ENCODE results near the gene CCDC57.

The CCDC57 gene

DNA sequence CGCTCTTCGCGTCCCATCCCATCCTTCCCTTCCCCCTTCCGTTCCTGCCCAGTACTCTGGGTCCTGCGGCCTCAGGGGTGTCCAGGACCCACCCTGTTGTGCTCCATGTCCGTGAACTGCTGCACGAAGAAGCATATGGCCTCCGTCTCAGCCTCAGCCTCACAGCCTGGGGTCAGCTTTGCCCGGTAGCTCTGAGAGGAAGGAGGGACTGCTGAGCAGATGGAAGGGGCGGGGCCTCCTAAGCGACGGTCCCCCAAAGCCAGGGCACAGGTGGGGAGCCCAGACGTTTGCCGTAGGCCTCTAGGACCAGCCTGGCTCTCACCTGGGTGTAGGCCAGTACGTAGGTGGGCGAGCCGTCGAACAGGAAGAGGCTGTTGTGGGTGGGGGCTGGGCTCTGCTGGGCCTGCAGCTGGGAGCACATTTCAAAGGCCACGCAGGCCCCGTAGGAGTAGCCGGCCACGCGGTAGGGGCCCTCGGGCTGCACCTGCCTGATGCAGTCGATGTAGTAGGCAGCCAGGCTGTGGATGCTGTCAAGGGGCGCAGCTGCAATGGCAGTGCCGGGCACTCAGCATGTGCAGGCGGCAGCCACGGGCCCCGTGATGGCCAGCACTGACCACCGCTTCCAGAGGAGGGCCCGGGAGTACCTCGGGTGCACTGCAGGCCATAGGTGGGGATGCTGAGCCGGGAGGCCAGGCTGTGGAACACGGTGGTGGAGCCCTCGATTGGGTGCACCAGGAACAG is 132.4 kb downstream of the CCDC57 start:
- DNase-seq (ENCODE audit: low spot score) = no peak

DNA sequence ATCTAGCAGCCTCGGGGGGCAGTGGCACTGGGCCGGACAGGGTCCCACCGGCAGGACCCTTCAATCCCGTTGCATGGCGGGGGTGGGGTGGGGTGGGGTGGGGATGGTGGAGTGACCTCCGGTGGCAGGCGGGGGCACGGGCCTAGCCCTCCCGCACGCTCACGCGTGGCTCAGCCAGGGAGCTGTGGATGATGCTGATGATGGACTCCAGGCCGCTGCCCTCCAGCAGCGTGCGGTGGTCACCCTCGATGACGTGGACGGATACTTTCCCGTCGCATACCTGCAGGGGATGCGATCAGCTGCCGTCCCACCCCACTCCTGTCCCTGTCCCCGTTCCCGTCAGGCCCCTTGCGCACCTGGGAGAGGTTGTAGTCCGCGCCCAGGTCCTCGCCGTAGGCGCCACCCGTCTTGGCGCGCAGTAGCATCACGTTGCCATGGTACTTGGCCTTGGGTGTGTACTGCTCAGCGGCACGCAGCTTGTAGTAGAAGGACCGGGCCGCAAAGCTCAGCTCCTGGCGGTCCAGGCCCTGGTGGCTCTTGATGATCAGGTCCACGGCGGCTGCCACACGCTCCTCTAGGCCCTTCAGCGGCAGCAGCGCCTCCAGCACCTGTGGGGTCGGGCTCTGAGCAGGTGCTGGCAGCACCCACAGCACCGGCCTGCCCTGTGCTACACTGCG is 133.5 kb downstream of the CCDC57 start:
- DNase-seq (ENCODE audit: low spot score) = no peak

- DNase-seq (ENCODE audit: low spot score) = no peak
Observed at GRCh38 chr17:82078433-82078832, 134.2 kb downstream of the CCDC57 start.

GRCh38 chr17:82077617-82078358 is 134.9 kb downstream of the CCDC57 start:
- DNase-seq (ENCODE audit: low spot score) = no peak

DNA sequence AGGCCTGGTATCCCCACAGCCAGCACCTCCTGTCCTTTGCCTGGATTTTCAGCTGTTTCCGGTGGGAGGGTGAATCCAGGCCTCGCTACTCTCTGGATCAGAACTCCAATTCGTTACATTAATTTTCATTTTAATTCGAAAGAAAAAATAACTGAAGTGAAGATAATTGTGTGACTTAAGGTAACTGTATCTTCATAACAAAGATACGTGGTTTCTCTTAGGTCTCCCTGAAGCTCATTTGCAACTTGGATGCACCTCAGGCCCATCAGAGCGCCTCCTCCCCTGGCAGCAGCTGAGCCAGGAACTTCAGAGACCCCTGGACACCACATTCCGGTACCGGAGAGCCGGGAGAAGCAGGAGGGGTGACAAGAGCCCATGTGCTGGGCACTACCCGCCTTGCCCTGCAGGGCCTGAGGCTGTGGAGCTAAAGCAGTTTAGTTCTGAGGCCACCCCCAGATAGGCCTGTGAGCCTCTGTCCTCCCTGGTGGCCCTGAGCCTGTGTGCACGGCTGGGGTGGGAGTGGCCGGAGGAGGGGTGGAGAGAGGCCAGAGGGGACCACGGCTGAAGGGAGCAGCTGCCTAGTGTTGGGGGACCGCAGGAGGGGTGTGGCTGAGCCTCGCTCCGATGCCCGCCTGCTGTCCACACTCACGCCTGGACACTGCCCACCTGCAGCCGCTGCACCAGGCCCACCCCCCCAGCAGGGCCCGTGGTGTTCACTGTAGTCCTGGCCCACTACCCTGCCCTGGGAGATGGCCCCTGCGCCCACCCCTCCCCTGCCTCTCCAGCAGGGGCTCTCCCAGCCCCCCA is 135.7 kb downstream of the CCDC57 start:
- no peak for DNase-seq (ENCODE audit: low spot score)

- DNase-seq (ENCODE audit: low spot score) = no peak
Observed at GRCh38 chr17:82076018-82076784, 136.4 kb downstream of the CCDC57 start.

DNA sequence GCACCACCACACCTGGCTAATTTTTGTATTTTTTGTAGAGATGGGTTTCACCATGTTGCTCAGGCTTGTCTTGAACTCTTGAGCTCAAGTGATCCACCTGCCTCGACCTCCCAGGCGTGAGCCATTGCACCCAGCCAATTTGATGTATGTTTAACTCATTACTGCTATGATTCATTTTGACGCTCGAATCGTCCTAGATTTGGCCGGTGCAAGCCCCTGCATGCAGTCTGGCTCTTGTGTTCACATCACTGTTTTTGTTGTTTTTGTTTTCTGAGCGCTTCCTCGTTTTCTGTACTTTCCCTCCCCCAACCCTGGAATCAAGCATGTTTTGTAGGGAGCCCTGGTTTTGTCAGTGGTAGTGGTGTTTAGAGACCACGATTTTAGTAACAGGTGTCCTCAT is 139.2 kb downstream of the CCDC57 start:
- DNase-seq (ENCODE audit: low spot score) = no peak

DNA sequence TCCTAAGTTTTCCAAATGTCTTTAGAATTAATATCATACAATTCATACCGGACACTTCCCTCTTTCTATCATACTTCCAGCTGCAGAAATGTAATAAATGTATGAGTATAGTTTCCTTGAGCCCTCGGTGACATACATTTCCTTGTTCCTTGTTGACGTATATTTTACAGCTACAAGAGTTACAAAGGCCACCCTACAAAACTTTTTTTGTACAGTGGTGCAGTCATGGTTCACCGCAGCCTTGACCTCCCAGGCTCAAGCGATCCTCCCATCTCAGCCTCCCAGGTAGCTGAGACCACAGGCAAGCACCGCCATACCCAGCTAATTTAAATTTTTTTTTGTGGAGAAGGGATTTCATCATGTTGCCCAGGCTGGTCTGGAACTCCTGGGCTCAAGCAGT is 139.8 kb downstream of the CCDC57 start:
- DNase-seq (ENCODE audit: low spot score) = no peak

DNA sequence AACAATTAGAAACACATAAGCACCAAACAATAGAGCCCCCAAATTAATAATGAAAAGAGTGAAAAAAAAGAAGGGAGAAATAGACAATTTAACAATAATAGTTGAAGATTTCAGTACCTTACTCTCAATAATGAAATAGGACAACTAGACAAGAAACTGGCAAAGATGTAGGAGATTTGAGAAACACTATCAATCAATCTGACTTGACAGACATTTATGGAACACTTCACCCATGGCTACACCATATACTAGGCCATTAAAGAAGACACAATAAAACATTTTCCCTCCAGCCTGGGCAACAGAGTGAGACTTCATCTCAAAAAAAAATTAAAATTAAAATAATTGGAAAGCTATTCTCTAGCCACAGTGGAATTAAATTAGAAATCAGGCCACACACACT is 142.0 kb downstream of the CCDC57 start:
- no peak for DNase-seq (ENCODE audit: low spot score)

DNA sequence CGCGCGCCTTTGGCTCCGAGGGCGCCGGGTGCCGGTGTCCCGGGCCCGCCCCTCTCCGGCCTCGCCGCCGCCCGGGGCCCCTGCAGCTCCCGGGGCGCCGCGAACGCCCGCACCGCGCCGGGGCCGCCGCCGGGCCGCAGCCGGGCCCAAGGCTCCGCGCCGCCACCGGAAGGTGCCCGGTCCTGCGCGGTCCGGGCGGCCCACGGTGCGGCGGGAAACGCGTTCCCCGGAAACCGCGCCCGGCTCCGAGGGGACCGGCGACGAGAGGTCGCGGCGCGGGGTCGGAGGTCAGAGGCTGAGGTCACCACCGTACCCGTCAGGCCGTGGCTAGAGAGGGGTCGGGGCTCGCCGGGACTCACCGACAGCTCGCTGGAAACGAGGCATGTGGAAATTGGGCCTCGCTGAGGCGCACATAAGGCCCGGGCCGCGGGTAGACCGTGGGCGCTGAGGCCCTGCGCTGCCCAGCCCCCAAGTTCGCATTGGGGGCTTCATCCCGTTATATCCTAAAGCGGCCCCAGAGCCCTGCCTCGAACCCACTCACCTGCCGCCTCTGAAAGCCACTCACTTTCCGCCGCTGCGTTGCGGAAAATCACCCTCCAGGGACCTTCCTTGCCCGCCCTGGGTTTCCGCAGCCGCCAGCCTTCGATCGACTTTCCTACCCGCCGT is 146.9 kb downstream of the CCDC57 start, which contains the start of gene DUS1L:
DUS1L (minus strand) TSS at position 167 of the 666 bp plus-strand sequence. CDS start 745 bp downstream, outside the sequence.
- peak; percentile 94 for DNase-seq (ENCODE audit: low spot score)

GRCh38 chr17:82065193-82065637 is 147.4 kb downstream of the CCDC57 start:
- DNase-seq (ENCODE audit: low spot score) = peak; percentile 27

DNA sequence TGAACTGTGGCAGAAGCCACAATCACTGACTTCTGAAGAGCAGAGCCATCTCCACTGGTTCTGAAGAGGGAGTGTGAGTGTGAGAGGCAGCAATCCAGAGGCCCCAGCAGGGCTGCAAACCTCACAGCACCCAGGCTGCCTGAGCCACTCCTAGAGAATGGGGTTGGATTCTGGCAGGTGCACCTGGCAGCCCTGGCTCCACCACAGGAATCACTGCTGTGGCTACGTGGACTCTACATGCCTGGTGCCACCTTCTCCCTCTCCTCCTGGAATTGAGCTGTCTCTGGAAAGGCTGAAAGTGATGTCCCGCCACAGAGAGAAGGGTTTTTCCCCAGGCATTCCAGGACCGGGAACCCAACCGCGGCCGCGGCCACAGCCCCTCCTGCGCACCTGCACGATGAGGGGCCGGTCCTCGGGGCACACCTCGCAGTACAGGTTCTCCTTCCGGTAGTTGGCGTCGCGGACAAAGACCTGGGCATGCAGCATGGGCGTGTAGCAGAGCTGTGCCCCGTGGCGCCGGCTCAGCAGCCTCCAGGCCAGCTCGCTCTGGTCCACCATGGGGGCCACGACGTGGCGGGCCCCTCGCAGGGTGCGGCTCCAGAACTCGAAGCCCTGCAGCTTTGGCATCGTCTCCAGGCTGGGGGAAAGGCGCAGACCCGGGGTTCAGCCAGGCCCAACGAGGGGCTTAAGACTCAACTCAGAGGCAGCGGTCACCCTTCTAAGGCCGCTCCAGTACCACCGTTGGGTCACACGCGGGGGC is 148.0 kb downstream of the CCDC57 start:
- DNase-seq (ENCODE audit: low spot score) = no peak

DNA sequence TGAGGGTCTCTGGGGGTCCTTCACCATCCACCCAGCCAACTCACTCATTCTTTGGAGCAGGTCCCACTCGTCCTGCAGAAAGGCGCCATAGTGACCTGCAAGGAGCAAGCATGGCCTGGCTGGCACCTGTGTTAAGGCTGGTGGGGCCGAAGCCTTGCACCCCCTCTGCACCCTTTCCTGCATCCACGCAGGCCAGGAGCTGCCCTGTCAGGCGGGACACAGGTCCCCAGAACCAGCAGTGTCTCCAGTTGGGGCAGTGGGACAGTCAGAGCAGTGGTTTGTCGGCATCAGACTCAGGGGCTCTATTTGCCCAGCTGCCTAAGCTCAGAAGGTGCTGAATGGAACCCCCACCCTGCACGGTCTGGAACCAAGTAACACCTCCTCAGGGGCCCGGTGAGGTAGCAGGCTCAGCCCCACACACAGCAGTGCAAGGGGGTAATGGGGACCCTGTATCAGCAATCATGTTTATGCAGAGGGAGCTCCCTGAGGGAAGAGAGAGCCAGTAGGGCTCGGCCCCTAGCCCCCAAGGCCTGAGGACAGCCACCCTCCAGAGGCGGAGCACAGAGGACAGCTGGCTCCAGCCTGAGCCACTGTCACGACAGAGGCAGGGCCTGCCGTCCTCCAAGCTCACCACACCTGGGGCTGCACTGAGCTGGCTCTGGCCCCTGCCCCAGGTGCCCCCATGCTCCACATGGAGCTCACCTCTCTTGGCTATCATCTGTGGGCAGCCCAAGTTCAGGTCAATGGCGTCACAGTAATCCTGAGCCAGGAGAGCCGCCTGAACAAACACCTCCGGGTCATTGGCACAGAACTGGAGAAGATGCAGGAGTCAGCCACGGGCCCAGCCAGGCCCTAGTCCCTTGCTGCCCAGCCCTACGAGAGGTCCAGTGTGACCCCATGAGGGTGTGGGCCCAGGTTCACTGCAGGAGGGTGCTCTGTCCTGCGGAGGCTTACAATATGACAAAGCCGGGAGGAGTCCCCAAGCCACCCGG is 148.9 kb downstream of the CCDC57 start:
- DNase-seq (ENCODE audit: low spot score) = no peak

DNA sequence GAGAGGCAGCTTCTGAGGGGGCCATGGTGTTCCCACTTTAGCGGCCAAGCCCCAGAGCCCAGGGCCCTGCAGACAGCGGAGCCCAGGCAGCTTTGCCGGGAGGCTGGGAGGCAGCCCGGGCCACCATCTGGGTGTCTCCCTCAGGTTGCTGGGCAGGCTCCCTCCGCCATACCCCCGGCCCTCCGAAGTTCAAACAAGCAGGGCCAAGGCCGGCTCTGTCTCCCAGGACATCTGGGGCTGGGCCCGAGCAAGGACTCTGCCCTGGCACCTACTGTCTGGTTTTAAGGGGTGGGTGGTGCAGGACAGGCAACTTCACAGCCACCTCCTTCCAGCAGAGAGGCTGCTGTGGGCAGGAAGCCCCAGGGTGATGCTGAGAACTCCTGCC is 149.7 kb downstream of the CCDC57 start:
- DNase-seq (ENCODE audit: low spot score) = no peak

DNA sequence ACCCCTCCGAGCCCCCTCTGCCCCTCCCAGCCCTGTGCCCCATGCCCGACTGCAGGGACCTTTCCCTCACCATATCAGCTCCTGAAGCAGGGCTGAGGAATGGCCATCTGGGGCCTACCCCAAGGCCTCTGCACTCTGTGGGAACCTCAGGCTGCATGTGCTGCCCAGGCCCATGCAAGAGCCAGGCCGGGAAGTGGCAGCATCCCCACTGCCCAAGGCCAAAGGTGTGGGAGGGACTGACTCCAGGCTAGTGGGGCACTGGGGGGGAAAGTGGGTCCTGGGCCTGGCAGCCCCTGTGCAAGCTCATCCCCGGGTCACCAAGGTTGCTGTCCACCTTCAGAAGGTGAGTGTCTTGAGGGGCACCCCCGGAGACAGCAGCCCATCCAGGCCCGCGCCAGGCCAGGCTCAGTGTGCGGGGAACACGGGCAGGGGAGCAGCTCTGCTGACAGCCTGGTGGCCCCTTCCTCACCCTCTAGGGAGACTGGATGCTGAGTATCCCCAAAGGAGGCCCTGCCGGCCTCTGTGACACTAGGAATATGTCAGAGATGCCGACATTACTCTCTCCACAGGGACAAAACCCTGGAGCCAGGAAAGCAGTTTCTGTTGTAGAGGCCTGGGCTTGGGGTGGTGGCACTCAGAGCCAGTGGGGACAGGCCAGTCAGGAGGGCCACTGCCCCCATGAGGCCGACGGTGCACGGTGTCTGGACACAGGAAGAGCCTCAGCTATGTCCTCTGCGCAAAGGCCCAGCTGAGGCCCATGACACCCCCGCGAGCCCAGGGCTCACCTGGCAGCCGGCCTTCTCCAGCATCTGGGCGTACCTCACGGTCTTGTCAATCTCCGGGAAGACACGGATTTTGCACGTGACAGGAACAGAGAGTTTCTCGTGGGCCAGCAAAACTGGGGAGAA is 150.3 kb downstream of the CCDC57 start:
- DNase-seq (ENCODE audit: low spot score) = no peak

DNA sequence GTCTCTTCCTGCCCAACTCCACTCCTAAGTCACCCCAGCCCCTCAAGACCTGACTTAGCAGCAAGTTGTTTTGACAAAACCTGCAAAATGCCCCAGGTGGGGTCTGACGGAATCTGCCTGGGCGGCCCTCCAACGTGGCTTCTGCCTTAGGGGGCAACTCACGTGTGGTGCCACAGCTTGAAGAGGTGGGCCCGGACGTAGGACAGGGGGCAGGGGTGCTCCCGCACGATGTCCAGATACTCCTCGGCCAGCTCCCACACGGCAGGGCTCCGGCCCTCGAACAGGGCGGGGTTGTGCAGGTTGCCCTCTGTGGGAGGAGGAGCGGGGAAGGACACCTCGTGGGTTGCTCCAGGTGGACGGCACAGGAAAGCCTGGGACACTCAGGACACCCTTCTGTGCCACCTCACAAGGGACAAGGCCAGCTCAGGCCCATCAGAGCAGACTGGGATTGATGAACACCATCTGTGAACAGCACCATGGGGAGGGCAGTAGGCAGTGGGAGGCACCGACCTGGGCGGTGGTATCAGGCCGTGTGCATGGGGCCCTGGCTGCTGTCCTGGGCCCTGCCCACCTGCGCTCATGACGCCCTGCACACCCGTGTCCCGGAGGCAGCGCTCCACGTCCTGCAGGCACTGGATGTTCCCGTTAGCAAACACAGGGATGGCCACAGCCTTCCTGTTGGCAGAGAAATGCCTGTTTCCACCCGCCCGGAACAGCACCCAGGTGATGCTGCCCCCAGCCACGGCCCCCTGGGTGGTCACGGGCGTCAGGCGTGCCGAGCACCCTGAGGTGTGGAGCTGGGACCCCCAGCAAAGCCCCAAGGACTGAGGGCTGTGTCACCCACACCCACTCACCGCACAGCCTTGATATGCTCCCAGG is 151.4 kb downstream of the CCDC57 start:
- no peak for DNase-seq (ENCODE audit: low spot score)

DNA sequence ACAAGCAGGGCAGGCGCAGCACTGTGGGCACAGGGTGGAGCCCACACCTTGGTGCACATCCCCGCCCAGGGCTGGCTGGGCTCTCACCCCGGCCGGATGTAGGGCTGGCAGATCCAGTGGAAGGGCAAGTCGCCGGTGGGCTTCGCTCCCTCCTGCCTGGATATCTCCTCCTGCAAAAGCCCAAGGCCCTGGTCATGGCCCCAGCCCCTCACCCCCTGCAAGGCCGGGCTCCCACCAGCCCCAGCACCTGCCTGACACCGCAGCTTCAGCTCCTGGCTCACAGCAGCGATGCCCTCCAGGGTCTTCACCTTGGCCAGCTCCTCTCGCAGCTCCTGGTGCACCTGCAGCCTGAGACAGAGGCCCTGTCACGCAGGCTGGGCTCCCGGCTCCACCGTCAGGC is 152.0 kb downstream of the CCDC57 start:
- no peak for DNase-seq (ENCODE audit: low spot score)
